Liver (tissue), 3 donors: ENCODE results near the gene YOD1.

ENCODE experiments used
- ATF3 ChIP-seq: IDR thresholded peaks from 2 replicates; pipeline ENCODE4 v1.6.1; 2016; ENCODE audit warnings: antibody characterized with exemption
- CTCF ChIP-seq: fragments of 150-350 bp; IDR thresholded peaks from 2 replicates; pipeline ENCODE4 v1.5.1; 2017; ENCODE audit warnings: improper control_type of control experiment, low read depth, low read length; ENCODE audit not compliant: missing input control
- EGR1 ChIP-seq, 2 donors: IDR thresholded peaks; 2 replicates each; pipeline ENCODE4 v1.6.1; 2016 to 2018; ENCODE audit warnings: antibody characterized with exemption in 2 of 2, low read depth in 2 of 2
- FOXA1 ChIP-seq: IDR thresholded peaks from 2 replicates; pipeline ENCODE4 v1.6.1; 2016; ENCODE audit warnings: antibody characterized with exemption
- JUND ChIP-seq, 2 donors: IDR thresholded peaks; 2 replicates each; pipeline ENCODE4 v1.6.1; 2016; ENCODE audit warnings: antibody characterized with exemption in 2 of 2
- MAX ChIP-seq: IDR thresholded peaks from 2 replicates; pipeline ENCODE4 v1.6.1; 2016; ENCODE audit warnings: antibody characterized with exemption
- NR2F2 ChIP-seq: IDR thresholded peaks from 2 replicates; pipeline ENCODE4 v1.6.1; 2016; ENCODE audit warnings: antibody characterized with exemption
- RAD21 ChIP-seq, 2 donors: IDR thresholded peaks; 2 replicates each; pipeline ENCODE4 v1.6.1; 2016; ENCODE audit warnings: antibody characterized with exemption in 2 of 2, mild to moderate bottlenecking in 2 of 2
- REST ChIP-seq: IDR thresholded peaks from 2 replicates; pipeline ENCODE4 v1.6.1; 2016; ENCODE audit warnings: antibody characterized with exemption, mild to moderate bottlenecking
- SP1 ChIP-seq: IDR thresholded peaks from 2 replicates; pipeline ENCODE4 v1.6.1; 2018; ENCODE audit warnings: antibody characterized with exemption, mild to moderate bottlenecking
- TAF1 ChIP-seq: conservative IDR thresholded peaks from 2 replicates; pipeline ENCODE4 v1.6.1; 2016; ENCODE audit warnings: antibody characterized with exemption, mild to moderate bottlenecking
- YY1 ChIP-seq: IDR thresholded peaks from 2 replicates; pipeline ENCODE4 v1.6.1; 2016; ENCODE audit warnings: antibody characterized with exemption, mild to moderate bottlenecking
- TF ChIP-seq, protein P1 (sequence below): IDR thresholded peaks from 2 replicates; pipeline ENCODE4 v1.6.1; 2016; ENCODE audit warnings: antibody characterized with exemption
- donor health status: healthy.
- donor health status: healthy.

DNA sequence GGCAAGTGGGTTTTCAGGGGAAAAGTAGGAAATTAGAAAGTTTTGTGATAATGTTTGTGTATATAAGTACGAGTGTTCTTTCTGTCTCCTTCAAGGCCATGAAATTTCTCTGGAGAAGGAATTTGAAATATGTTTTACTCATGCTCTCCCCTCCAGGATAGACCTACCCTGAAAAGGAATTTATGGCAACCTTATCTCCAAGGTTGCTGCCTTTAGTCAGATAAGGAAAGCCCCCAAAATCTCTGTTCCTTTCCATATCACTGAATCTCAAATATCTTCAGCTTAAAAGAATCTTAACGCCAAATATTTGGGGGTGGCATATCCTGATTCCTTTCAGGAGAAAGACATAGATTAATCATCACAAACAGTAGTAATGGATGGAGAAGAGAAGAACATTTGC is 37.2 kb upstream of the YOD1 start:
- TF ChIP-seq CTCF = no peak
- no peak for TF ChIP-seq ATF3
- TF ChIP-seq RAD21 (IDR thresholded peaks at IDR 0.05) = no peak
- TF ChIP-seq SP1 = no peak
- no peak for TF ChIP-seq JUND (IDR thresholded peaks at IDR 0.05)
- TF ChIP-seq, protein P1, sequence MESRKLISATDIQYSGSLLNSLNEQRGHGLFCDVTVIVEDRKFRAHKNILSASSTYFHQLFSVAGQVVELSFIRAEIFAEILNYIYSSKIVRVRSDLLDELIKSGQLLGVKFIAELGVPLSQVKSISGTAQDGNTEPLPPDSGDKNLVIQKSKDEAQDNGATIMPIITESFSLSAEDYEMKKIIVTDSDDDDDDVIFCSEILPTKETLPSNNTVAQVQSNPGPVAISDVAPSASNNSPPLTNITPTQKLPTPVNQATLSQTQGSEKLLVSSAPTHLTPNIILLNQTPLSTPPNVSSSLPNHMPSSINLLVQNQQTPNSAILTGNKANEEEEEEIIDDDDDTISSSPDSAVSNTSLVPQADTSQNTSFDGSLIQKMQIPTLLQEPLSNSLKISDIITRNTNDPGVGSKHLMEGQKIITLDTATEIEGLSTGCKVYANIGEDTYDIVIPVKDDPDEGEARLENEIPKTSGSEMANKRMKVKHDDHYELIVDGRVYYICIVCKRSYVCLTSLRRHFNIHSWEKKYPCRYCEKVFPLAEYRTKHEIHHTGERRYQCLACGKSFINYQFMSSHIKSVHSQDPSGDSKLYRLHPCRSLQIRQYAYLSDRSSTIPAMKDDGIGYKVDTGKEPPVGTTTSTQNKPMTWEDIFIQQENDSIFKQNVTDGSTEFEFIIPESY = no peak
- no peak for TF ChIP-seq FOXA1
- no peak for TF ChIP-seq YY1
- no peak for TF ChIP-seq NR2F2
- no peak for TF ChIP-seq TAF1
- TF ChIP-seq REST = no peak
- TF ChIP-seq EGR1 (IDR thresholded peaks at IDR 0.05; ENCODE audit: low read depth in 2 of 2) = no peak
- TF ChIP-seq MAX = no peak
